Jurkat, Clone E6-1 (cell line): ENCODE results near the gene KCNH6.

Experiments used
- DNase-seq: peaks from one replicate; pipeline ENCODE4 v3.0.0-alpha.2; 2011; ENCODE audit warnings: low read depth, low spot score
- H3K4me3 ChIP-seq: 2 replicates; pipeline ENCODE4 v1.5.1; 2011; ENCODE audit warnings: mild to moderate bottlenecking, low read length, control low read depth, moderate library complexity

KCNH6 gene

DNA sequence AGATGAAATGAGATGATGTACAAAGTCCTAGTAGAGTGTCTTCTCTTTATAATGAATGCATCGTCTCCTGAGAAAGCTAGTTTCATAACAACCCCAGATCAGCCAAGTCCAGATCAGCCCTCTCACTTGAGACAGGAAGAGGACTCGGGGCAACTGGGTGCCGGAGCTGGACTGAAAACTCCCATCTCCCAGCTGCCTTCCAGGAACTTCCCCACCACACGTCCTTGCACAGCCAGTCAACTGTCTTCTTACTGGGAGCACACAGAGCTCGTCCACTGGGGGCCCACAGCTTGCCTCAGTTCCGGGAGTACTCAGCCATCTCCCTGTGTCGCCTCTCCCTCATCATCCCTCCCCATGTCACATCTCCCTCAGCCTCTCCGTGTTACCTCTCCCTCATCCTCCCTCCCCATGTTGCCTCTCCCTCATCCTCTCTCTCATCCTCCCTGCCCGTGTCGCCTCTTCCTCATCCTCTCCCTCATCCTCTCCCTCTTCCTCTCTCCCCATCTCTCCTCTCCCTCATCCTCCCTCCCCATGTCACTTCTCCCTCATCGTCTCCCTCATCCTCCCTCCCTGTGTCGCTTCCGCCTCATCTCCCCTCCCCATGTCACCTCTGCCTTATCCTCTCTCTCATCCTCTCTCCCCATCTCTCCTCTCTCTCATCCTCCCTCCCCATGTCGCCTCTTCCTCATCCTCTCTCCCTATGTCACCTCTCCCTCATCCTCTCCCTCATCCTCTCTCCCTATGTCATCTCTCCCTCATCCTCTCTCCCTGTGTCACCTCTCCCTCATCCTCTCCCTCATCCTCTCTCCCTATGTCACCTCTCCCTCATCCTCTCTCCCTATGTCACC lies 22.4 kb upstream of the KCNH6 start:
- H3K4me3 ChIP-seq: no peak overlapping the region
- DNase-seq: no peak

GRCh38 chr17:63503341-63503705 lies 19.8 kb upstream of the KCNH6 start:
- DNase-seq: no peak
- no peak overlapping the region for H3K4me3 ChIP-seq

DNA sequence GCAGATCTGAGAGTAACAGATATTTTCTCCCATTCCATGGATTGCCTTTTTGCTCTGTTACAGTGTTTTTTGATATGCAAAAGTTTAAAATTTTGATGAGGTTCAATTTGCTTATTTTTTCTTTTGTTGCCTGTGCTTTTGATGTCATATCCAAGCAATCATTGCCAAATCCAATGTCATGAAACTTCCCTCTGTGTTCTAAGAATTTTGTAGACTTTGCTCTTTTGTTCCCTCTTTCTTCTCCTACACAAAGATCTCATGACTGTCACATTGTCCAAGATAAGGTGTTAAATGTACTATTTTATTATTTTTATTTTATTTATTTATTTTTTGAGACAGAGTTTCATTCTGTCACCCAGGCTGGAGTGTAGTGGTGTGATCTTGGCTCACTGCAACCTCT lies 18.9 kb upstream of the KCNH6 start:
- H3K4me3 ChIP-seq: no peak overlapping the region
- DNase-seq: no peak

DNA sequence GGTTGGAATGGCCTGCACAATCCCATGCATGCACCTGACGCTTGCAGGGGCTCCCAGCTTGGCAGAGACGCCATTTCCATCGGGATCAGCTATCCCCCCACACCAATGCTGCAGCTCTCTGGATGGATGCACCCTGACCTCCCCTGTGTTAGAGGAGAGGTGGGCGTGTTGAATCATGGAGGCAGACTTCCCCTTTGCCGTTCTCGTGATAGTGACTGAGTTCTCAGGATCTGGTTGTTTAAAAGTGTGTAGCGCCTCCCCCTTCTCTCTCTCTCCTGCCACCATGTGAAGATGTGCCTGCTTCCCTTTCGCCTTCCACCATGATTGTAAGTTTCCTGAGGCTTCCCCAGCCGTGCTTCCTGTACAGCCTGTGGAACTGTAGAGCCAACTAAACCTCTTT lies 17.8 kb upstream of the KCNH6 start:
- no peak overlapping the region for H3K4me3 ChIP-seq
- DNase-seq: no peak

DNA sequence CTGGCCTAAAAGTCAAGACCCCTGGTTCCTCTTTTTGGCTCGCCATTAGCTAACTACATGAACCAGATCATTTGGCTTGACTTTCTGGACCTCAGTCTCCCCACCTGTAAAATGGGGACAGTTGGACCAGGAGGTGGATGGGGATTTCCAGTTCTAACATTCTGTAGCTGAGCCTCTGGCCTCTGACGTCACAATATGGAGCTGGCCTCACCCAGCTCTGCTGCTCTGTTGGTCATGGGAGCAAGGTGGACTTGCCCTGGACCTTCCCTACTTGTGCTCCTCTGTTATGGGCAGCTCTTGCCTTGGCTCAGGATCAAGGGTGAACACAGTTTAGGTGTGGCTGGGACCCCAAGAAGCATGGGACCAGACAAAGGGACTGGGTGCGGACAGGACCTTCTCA lies 16.5 kb upstream of the KCNH6 start:
- H3K4me3 ChIP-seq: no peak overlapping the region
- no peak for DNase-seq

DNA sequence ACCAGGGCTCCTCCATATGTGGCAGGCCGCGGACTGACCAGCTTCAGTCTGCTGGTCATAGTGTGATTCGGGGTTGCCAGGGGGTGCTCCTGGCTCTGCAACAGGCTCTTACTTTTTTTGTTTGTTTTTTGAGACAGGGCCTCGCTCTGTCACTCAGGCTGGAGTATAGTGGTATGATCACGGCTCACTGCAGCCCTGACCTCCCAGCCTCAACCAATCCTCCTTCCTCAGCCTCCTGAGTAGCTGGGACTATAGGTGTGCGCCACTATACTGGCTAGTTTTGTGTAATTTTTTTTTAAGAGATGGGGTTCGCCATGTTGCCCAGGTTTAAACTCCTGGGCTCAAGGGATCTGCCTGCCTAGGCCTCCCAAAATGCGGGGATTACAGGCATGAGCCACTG lies 11.8 kb upstream of the KCNH6 start:
- H3K4me3 ChIP-seq: no peak overlapping the region
- no peak for DNase-seq

- no peak for DNase-seq
- H3K4me3 ChIP-seq: no peak overlapping the region
Measured at GRCh38 chr17:63512388-63512787, 10.8 kb upstream of the KCNH6 start.

- H3K4me3 ChIP-seq: no peak overlapping the region
- no peak for DNase-seq
Measured at GRCh38 chr17:63512896-63513644, 10.1 kb upstream of the KCNH6 start.

- DNase-seq: no peak
Measured at GRCh38 chr17:63514477-63514876, 8.7 kb upstream of the KCNH6 start.

DNA sequence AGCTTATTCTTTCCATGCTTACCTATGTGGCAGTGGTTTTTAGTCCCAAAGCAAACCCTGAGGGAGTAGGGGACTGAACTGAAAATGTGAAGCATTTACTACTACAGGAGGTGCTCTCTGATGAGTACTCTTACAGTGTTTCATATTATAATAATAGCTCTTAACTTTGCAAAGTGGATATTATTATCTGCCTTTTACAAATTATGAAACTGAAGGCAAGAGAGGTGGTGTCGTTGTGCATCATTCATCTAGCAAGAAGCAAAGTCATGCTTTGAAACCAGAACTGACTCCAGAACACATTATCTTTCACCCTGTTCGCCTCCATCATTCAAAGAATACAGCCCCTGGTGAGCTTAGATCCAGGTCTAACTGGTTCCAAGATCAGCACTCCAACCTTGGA lies 8.2 kb upstream of the KCNH6 start:
- no peak for DNase-seq
- H3K4me3 ChIP-seq: no peak overlapping the region

More at GRCh38 chr17:63514477-63514876, 8.7 kb upstream of the KCNH6 start:
- H3K4me3 ChIP-seq: no peak overlapping the region

GRCh38 chr17:63515426-63515825 lies 7.7 kb upstream of the KCNH6 start:
- DNase-seq: no peak
- H3K4me3 ChIP-seq: no peak overlapping the region

DNA sequence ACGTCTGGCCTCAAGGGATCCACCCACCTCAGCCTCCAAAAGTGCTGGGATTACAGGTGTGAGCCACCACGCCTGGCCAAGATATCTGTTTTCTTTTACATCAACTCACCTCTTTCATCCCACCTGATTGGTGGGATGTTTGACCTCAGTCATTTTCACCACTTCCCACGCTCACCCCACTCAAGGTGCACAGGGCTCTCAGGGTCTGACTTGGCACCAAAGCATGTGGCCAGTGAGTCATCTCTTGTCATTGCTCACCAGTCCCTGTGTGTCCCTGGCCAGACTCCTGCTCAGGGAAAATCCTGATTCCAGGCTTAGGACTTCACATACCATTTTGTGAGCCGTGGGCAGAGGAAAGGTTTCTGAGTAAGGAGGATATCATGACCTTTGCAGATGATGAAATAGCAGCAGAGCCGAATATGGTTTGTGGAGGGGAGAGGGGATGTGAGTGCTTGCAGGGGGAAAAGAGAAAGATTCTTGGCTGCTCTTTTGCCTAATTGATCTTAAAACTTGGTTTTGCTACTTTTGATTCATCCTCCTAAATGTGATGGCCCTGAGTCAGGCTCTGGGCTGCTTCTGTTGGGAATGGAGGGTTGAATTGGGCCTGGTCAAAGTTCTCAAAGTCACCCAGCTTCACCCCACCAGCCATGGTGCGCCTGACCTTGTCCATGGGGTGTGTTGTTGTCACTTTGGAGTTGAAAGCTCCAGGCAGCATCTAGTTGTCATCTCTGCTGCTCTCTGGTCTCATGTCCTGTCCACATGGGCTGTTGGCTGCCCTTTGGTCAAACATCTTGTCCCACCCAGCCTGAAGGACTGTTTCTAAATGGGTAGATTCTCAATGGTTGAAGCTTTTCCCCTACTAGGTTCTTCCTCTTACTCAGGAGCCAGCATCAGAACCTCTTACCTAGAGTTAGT lies 6.0 kb upstream of the KCNH6 start:
- no peak overlapping the region for H3K4me3 ChIP-seq
- no peak for DNase-seq

- DNase-seq: no peak
- no peak overlapping the region for H3K4me3 ChIP-seq
Measured at GRCh38 chr17:63517825-63518534, 5.2 kb upstream of the KCNH6 start.

GRCh38 chr17:63519116-63519881 lies 3.9 kb upstream of the KCNH6 start:
- DNase-seq: no peak
- no peak overlapping the region for H3K4me3 ChIP-seq

DNA sequence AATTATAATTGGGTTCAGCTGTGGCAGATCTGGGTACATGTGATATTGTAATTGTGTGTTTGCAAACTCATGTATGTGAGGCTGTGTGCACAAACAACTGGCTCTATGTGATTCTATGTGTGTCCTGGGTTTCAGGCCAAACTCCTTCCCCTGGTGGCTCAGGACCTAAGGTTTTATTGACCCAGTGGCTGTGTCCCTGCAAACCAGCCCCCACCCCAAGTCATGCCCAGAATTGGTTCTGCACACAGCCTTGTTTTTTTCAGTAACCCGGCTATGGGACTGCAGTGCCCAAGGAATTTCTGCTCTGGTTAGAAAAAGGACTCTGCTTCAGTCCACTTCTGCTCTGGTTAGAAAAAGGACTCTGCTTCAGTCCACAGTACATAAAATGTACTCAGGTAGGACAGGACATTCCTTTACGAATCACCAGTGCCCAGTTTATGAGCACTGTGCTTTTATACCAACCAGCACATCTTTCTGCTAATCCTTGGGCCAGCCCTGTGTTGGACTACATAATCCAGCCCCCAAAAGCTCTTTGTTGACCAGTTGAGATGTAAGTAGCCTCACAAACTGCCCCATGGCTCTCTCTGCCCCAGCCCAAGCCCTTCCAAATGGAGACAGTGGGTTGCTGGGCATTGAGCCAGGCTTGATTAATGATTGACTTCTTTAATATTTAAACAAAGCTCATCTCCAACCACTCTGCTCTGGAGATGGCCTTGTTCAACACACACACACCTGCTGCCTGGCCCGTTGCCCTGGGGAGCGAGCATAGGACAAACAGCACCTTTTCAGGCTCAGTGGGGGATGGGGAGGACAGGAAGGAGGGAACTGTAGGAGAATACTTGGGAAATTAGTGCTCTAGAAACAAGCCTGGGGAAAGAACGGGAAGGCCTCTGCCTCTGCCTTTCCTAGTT lies 2.9 kb upstream of the KCNH6 start:
- no peak overlapping the region for H3K4me3 ChIP-seq
- no peak for DNase-seq

- H3K4me3 ChIP-seq: no peak overlapping the region
- no peak for DNase-seq
Measured at GRCh38 chr17:63524051-63524450, 893 bp downstream of the KCNH6 start.

DNA sequence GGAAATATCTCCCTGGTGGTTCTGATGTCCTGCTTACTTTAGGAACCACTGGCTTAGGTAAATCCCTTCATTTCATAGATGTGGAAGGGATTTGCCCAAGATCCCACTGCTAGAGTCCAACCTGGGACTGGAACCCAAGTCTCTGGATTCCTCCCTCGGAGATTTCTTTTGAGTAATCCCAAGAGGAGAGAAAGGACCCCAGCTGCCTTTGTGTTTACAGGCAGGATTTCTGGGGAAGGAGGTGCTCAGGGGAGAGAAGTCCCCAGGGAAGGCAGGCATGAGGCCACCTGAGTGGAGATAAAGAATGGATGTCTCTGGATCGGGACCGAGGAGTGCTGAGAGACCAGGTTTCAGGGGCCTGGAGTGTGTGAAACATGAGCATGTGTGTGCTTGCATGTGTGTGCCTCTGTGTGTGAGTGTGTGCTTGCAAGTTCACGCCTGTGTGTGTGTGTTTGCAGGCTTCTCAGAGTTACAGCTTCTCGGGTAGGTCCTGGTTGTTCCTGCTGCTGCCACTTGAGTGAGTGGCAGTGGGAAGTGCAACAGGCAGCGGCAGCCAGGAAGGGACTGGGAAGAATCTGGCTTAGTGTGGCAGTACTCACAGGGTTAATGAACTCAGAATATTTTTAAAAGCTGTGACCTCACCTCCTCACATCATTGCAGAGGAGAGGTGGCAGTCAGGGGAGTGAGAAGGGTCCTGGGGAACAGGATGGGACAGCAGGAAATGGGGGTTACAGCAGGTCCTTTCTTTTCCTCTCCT lies 2.2 kb downstream of the KCNH6 start:
- H3K4me3 ChIP-seq: no peak overlapping the region
- no peak for DNase-seq
